Measurements from ENCODE around the gene PHF5A.
"Not testable (repeated sequence)": the region's sequence is repeated elsewhere in the genome, so short reads cannot be mapped to it uniquely, and the experiment has no call there.

The PHF5A gene

DNA sequence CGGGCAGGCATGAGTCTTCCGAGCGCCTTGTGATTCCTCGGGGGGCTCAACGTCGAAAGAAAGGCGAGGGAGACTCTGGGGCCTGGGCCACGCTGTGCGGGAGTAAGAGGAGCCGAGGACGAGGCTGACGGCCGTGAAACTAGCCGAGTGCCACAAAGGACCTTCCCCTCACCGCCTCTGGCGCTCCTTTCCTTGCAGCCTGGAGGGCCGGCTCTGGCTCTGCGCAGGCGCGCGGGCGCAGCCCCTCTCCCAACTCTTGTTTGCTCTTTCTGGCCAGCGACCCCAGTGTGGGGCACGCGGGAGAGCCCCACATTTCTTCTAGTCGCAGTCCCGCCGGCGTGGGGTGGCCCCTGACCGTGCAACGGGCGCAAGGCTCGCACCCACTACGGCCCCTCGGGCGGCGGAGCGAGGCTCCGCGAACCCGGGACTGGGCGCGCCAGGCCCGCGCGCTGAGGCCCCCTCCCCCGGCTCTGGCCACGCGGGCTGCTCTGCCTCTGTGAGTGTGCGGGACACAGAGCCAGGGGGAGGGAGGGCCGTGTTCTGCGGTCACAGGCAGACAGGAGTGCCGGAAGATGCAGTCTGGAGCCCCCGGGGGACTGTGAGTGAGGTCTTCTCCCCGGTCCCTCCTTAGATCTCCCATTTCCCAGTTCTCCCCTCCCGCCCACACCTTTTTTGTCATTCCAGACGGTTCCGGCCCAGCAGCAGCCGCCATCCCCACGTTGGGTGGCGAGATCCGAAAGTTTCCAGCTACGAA, 20.9 kb downstream of the PHF5A start:
- peak; percentile 28 to 47 for DNase-seq (ENCODE audit: low read depth in 2 of 2)

DNA sequence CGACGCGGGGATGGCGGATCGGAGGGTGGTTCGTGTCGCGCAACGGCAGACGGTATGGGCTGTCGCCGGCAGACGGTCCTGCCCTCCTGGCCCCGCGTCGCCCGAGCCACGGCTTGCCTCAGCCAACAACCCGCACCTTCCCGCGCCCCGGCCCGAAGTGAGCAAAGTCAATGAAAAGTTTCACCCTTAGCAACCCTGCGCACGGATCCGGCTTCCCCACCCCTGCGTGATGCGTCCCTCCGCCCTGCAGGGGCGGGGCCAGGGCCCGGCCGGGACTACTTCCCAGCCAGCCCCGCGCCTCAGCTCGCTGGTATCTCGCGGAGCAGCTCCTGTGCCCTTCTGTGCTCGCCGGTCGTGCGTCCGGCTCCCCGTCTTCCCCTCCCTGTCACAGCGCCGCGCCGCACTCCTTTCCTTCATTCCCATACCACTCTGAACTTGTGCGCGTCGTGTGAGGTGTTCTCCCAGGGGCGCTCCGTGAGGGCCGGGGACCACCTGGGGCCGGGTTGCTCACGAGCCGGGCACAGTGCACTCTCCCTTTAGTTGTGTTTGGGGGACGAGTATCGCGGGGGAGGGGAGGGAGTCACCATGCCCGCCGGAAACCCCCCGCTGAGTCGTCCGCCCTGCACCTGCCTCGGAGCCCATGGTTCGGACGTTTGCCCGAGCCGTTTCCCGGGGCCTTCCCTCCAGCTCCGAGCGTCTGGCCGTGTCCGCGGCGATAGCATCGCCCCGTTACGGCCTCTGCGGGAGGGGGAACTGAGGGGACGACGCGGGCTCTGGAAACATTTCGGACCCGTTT, 21.7 kb downstream of the PHF5A start, which contains the start of gene TOB2:
Gene TOB2, minus strand, starts transcription at position 163 of the 796 bp plus-strand sequence. CDS start 9,456 bp downstream, outside the sequence.
- peak; percentile 92 for DNase-seq (ENCODE audit: low read depth in 2 of 2)

DNA sequence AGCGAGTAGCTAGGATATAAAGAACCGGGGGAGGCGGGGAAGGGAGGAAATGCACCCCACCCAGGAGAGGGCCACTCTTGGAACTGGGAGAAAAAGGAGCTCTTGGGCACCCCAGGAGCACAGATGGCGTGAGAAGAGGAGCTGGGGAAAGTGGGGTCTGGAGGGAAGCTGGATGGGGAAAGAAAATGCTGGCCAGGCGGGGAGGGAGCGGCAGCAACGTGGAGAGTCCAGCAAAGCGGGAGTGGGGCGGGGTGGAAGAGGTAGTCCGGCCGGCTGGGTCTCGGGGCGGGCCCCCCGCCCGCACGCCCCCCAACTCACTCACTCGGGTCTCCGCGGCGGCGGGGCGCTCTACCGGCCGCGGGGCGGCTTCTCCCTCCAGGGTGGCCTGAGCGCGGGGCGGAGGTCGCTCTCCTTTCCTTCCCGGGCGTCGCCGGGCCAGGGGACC, 22.4 kb downstream of the PHF5A start:
- DNase-seq (ENCODE audit: low read depth in 2 of 2), result peak in 1 of 2 donors; percentile 11

DNA sequence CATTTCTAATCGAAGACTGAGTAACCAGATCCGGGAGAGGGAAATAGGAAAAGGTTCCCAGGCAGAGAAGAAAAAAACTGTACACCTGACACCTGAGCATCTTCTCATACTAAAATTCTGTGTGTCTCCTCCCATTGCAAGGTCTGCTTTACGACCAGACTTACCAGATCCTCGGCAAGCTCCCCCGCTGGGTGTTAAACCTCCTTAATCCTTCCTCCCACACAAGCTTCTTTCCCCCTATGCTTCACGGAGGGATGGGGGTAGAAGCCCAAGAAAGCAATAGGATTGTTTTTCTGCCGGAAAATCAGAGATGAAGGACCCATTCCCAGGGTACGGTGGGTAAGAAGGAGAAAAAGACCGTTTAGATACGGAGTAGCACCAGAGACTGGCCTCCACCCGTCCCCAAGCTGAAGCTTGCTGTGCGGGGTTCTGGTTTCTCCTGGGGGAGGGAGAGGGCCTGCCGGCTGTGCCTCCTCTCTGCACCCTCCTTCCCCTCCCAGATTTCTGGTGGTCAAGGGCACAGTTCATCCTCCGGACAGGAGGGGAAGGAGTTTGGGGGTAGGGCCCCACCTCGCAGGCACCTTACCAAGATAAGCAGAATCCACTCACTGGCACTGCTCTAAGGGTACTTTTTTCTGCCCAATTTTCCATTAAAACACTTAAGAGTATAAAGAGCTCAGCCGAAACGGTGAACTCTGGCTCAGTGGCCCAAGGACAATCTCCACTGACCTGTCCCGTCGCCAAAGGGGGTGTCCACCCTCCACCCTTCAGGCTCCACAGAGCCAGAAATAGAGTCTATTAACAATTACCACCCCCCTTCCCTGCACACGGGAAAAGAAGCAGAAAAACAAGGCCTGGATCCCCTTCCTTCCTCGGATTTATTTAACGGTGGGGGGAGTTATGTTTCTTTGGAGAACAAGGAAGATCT, 23.1 kb downstream of the PHF5A start:
- DNase-seq (ENCODE audit: low read depth in 2 of 2), result no peak

DNA sequence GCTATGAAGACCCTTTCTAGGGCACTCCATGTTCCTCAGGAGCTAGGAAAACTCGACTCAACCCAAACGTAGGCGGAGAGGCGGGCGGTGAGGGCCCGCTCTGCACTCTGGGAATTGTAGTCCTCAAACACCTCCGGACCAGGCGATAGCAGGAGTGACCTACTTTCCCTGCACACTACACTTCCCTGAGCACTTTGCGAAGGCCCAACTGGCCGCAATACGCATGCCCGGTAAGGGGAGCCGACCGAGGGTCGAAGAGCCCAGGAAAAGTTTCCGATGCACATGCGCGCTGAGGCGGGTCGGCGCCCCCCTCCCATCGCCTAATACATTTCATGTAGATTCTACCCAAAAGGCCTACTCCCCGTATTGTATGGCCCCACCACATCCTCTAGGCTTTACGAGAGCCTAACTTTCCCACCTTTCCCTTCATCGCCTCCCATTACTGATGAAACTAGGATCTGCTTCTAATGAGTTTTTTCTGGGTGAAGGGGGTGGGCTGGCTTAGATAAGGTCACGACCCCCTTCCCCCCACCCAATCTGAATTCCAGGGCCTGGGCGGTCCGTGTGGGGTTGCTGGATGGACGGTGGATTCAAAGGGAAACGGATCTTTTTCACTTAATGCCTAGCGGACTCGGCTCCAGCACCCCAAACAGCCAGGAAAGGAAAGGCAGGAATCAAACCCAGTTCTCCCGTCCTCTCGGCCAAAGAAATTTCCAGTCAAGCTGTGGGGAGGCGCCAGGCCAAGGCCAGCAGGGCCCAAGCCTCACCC, 23.9 kb downstream of the PHF5A start:
- DNase-seq (ENCODE audit: low read depth in 2 of 2), result peak; percentile 85 to 87

DNA sequence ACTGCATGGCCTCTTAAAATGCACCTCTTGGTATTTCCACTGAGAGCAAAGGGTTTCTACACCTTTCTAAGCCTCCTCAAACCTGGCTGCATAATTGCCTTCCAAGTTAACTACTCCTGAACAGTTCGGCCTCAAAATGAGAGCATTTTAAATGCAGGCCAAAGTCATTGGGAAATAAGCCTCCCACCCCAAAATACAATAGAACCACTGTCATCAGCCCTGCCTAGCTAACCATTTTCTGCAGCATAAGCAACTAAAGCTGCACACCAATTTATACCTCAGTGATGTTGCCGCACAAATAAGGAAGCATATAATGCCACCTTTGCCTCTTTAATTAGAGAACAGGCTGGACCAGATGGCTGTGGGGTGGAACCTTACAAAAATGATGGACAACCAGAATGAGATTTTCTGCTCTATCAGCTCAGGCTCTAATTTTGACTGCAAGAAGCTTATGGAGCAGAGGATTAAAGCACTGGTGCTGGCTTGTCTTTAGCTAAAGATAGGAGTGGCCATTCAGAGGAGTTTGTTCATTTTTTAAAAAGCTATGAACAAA, 26.2 kb downstream of the PHF5A start:
- DNase-seq (ENCODE audit: low read depth in 2 of 2), result no peak

DNA sequence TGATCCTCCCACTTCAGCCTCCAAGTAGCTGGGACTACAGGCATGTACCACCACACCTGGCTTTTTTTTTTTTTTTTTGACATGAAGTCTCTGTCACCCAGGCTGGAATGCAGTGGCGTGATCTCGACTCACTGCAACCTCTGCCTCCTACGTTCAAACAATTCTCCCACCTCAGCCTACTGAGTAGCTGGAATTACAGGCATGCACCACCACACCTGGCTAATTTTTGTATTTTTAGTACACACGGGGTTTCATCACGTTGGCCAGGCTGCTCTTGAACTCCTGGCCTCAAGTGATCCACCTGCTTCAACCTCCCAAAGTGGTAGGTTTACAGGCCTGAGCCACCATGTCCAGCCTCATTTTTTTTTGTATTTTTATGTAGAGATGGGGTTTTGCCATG, 28.0 kb downstream of the PHF5A start:
- DNase-seq (ENCODE audit: low read depth in 2 of 2), result not testable (repeated sequence)

DNA sequence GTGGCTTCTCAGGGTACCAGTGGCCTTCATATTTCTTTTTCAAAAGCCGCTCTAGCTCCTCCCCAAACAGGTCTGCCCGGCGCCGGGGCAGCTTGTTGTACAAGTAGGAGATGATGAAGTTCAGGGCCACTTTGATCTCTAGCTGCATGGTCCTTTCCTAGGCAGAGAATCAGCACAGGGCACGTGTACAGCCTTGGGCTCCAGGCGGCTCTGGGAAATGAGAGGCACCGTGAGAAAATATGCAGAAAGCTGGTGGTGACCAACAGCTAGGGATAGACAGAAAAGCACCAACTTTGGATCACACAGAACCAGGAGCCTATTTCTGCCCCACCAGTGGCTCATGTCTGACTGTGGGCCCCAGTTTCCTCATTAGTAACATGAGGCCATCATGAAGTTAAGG, 31.3 kb downstream of the PHF5A start:
- no peak for DNase-seq (ENCODE audit: low read depth in 2 of 2)

DNA sequence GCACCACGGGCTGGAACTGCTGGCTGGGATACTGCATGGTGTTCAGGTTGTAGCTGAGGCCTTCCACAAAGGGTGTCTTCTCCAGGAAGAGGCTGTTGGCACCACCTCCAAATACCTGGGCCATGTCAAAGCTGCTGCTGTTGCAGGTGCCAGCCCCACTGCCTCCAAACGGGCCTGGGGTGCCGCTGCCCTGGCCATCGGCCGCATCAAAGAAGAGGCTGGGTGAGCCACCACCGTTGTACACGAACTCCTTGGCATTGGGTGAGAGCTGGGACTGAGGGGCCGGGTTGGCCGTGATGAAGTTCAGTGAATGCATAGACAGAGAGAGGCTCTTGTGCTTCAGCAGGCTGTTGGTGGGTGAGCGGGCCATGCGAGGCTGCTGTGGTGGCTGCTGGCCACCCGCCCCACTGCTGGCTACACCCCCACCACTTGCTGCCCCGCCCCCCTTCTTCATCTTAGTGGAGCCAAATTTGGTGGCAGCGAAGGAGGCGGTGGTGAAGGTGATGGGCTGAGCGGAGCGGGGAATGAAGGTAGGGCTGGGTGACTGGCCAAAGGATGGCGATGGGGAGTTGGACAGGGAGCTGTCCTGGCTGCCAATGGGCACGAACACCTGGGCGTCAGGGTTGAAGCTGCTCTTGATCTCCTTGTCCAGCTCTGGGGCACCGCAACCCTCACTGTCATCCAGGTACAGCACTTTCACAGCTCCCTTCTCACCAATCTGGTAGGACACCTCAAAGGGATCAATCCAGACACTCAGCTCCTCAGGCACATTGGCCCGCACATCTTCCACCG, 32.0 kb downstream of the PHF5A start:
- no peak for DNase-seq (ENCODE audit: low read depth in 2 of 2)

DNA sequence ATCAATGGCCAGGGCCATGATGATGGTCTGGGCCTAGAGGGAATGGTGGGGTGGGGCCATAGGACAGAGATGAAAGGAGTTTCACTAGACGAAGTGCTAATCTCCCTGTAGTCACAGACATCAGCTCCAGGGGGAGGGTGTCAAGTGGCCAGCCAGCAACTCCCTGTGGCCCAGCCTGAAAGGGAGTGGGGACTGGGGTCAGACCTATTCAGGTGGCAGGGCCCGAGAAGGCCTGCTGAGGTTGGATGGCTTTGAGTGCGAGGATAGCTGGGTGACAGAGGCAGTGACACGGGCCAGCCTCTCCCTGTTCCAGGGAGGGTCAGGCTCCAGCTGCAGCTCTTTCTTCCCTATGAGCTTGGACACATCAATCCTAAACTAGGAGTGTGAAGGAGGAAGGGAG, 32.9 kb downstream of the PHF5A start:
- no peak for DNase-seq (ENCODE audit: low read depth in 2 of 2)

DNA sequence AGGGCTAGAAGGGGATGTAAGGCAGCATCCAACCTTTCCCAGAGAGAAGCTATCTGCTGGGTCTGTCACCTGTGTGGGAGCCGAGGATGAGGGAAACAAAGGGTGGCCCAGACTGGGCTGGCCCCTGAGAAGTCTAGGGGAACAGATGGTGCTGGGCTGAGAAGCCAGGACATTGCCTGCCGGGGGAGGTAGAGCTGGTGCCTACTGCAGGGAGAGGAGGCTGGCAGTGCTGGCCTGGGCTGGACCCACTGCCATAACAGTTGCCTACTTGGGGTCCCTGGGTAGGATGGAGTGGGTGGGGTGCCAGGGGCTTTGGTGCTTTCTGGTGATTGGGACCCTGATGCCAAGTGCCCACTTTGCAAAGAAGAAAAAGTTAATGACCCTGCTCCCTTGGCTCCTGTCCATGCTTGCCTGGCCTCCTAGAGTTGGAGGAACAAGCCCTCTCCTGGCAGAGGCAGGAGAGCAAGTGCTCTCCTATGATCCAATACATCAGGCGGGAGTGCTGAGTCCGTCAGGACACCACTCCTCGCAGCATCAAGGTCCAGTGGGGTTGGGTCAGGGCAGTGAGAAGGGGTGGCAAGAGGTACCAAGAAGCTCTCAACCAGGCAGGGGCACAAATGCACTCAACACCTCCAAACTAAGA, 34.0 kb downstream of the PHF5A start:
- DNase-seq (ENCODE audit: low read depth in 2 of 2), result not testable (repeated sequence)

DNA sequence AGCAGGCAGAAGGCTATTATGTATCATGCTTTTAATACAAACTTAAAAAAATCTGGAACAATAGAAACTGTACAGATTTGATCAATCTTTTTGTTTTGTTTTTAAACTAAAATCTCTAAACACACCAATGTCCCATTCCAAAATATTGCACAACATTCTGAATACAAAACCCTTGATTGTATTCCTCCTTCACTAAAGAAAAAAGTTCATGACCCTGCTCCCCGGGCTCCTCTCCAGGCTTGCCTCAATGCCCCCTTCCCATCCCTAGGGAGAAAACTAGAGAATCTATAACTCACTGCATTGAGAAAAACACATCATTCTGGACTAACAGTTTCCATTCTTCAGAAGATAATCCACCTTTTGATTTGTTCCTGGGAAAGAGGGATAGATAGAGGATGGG, 35.0 kb downstream of the PHF5A start:
- DNase-seq (ENCODE audit: low read depth in 2 of 2), result not testable (repeated sequence)

DNA sequence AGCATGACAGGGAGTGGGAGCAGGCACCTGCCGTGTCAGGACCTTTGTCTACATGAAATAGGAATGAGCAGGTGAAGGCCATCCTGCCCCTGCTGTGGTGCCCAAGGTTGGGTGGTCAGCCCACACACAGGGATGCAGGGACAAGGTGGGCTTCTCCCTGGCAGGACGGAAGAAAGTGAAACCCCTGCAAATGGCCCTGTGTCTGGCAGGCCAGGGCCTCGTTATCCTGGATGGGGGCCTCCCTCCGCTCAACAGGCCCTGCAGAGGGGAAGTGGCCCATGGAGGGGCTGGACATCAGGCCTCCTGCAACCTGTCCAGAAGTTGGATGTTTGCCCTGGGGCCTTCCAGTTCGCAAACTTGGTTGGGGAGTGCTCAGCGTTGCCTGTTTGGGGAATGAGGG, 36.8 kb downstream of the PHF5A start:
- DNase-seq (ENCODE audit: low read depth in 2 of 2), result no peak

DNA sequence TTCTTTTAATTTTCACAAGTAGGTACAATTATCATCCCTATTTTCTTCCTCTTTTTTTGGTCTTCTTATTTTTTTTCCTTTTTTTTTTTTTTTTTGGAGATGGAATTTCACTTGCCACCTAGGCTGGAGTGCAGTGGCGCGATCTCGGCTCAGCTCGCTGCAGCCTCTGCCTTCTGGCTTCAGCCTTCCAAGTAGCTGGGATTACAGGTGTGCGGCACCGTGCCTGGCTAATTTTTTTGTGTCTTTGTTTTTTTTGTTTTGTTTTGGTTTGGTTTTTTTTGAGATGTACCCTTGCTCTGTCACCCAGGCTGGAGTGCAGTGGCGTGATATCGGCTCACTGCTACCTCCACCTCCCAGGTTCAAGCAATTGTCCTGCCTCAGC, 38.5 kb downstream of the PHF5A start:
- no peak for DNase-seq (ENCODE audit: low read depth in 2 of 2)

DNA sequence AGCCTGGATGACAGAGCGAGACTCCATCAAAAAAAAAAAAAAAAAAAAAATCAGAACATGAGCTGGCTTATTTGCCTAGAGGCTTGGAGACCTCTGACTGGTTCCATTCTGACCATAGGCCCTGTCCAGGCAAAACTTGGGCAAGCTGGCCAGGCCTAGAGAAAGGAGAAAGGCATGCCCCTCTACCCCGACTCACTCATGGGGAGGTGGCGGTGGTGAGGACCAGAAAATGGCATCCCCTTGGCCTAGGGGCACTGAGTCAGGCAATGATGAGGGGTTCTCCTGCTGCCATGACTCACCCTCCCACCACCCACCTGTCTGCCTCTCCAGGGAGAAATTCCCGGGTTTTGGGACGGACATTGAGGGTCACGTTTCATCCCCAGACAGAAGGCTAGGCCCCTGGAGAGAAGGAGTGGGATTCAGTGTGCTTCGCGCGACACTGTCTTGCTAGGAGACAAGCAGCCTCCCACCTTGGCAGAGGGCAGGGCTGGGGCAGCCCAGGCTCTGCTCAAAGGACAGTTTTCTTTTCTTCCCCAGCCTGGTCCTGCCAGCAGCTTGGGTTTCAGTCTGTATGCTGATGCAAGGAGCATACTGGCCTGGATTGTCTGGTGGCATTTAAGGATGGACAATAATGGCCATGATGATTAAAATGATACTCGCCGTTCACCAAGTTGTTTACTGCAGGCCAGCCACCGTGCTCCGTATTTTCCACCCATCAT, 39.1 kb downstream of the PHF5A start:
- no peak for DNase-seq (ENCODE audit: low read depth in 2 of 2)

DNA sequence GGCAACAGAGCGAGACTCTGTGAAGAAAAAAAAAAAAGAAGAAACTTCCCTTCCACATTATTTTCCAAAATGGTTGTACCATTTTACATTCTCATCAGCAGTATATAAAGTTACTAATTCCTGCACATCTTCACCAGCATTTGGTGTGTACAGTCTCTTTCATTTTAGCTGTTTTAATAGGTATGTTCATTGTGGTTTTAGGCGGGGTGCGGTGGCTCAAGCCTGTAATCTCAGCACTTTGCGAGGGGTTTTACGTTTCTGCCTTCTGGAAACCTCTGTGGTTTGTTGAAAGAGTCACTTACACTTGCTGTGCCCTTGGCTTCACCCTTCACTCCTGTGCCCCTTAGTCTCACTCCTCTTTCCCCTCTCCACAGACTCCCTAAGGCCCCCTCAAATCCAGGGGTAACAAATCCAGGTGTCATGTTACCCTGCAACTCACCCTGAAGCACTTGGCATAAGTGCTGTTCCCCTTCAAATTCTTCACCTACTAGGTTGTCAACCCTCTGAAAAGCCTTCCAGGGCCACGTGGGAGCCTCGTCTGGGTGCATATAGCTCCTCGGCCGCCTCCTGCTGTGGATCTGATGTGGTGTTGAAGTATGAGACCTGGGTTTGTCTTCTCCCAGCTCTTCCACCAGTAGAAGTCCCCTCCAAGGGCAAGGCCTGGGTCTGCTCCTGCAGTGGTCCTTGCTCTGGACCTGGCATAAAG, 42.7 kb downstream of the PHF5A start:
- peak in 1 of 2 donors; percentile 18 for DNase-seq (ENCODE audit: low read depth in 2 of 2)

DNA sequence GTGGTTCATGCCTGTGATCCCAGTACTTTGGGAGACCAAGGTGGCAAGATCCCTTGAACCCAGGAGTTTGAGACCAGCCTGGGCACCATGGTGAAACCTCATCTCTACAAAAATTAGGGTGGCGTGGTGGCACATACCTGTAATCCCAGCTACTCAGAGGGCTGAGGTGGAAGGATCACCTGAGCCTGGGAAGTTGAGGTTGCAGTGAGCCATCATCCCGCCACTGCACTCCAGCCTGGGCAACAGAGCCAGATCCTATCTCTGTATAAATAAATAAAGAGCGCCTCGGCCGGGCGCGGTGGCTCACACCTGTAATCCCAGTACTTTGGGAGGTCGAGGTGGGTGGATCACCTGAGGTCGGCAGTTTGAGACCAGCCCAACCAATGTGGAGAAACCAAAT, 49.8 kb downstream of the PHF5A start:
- DNase-seq (ENCODE audit: low read depth in 2 of 2), result no peak

Data from stimulated activated CD8-positive, alpha-beta memory T cell treated with anti-CD3 and anti-CD28 coated beads, Interleukin-15, amount 100 ng/mL, for 48 hours (primary cell).